Measurements from ENCODE around the gene NR2F1-AS1.
A peak's percentile ranks its signal among the peaks of the same experiment; 100 is the strongest.

Gene NR2F1-AS1

DNA sequence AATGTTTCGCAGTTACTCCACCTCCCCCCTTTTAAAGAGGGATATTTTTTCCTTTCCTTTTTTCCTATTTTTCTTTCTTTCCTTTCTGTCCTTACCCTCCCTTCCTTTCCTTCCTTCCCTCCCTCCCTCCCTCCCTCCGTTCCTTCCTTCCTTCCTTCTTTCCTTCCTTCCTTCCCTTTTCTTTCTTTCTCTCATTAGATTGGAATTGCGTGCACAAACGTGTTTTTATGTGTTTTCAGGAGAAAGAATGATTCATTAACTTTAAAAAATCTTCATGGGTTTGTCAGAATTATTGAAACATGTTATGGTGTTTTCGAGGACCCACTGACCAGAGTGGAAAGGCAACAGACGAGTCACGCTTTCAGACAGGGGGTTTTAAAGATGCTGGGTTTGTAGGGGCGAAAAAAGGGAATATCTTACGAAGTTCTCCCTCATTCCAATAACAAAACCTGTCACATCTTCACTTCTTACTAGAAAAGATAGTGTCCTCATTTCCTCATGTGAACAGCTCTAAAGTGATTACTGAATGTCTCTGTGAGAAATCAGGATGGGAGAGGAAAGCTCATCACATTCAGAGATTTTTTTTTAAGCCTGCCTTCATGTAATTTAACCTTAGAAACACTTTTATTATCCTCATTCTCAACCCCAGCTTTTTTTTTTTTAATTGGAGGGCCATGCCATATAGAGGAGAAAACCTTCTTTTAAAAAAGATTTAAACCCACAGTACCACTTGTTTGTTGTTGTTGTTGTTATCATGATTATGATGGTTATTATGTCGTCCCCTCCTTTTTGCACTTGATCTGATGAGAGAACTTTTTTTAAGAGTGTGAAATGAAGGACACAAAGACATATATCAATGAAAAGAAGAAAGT is 23.9 kb upstream of the NR2F1-AS1 start:
- no peak for TF ChIP-seq ESRRG (CRISPR knock-in tag; IDR thresholded peaks at IDR 0.05)
- no peak for ATAC-seq

- no peak for ATAC-seq
- TF ChIP-seq PPARA (CRISPR knock-in tag; IDR thresholded peaks at IDR 0.05; ENCODE audit: borderline replicate concordance) (no peak), SNAI2 (CRISPR knock-in tag; IDR thresholded peaks at IDR 0.05) (no peak), CSDC2 (CRISPR knock-in tag; IDR thresholded peaks at IDR 0.05) (no peak), ZNF70 (CRISPR knock-in tag; IDR thresholded peaks at IDR 0.05) (no peak), ZNF565 (CRISPR knock-in tag; conservative IDR thresholded peaks at IDR 0.05; ENCODE audit: low read depth) (no peak), ISL1 (CRISPR knock-in tag; IDR thresholded peaks at IDR 0.05) (no peak), ZFP30 (CRISPR knock-in tag; IDR thresholded peaks at IDR 0.05) (no peak), ZNF8 (CRISPR knock-in tag; IDR thresholded peaks at IDR 0.05) (no peak), PATZ1 (CRISPR knock-in tag; IDR thresholded peaks at IDR 0.05; ENCODE audit: borderline replicate concordance) (no peak)
Measured at GRCh38 chr5:93603793-93604643, 23.0 kb upstream of the NR2F1-AS1 start.

DNA sequence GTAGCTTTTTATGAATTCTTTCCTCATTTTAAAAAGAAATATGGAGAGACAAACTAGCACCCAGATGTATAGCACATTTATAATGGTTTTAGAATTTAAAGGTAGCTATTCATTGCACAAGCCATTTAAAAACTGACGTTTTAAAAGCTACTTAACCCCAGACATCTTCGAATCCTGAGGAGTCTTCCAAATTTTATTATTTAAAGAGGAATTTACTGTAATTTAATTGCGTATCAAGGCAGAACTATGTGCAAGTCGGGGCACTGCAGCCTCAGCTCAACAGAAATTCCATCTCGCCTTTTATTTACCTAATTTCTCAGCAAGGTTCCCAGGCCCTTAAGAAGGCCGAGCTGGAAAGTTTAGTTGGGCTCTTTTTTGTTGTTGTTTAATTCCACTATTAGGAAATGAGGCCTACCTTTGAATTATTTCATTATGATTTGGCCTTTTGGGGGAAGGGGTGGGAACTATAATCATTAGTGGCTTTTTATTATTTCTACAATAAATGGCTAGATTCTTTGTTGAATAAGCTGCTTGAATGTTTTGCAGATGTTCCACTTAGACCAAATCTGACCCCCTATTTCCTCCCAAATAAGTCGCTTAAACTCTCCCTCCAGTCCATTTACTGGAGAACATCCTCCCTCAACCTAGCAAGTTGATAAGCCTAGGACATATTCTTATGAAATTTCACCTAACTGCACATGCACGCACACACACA is 22.2 kb upstream of the NR2F1-AS1 start:
- no peak for ATAC-seq
- TF ChIP-seq ESRRG (CRISPR knock-in tag; IDR thresholded peaks at IDR 0.05) (no peak), TOX (CRISPR knock-in tag; IDR thresholded peaks at IDR 0.05; ENCODE audit: borderline replicate concordance) (no peak), ZNF8 (CRISPR knock-in tag; IDR thresholded peaks at IDR 0.05) (no peak), BACH2 (CRISPR knock-in tag; IDR thresholded peaks at IDR 0.05; ENCODE audit: borderline replicate concordance) (no peak), ZNF565 (CRISPR knock-in tag; conservative IDR thresholded peaks at IDR 0.05; ENCODE audit: low read depth) (no peak), TSHZ2 (CRISPR knock-in tag; IDR thresholded peaks at IDR 0.05) (no peak), RARB (CRISPR knock-in tag; IDR thresholded peaks at IDR 0.05) (no peak), CREB5 (CRISPR knock-in tag; IDR thresholded peaks at IDR 0.05; ENCODE audit: low read depth) (no peak), TCF4 (CRISPR knock-in tag; IDR thresholded peaks at IDR 0.05; ENCODE audit: borderline replicate concordance) (no peak), ZFP30 (CRISPR knock-in tag; IDR thresholded peaks at IDR 0.05) (no peak)

DNA sequence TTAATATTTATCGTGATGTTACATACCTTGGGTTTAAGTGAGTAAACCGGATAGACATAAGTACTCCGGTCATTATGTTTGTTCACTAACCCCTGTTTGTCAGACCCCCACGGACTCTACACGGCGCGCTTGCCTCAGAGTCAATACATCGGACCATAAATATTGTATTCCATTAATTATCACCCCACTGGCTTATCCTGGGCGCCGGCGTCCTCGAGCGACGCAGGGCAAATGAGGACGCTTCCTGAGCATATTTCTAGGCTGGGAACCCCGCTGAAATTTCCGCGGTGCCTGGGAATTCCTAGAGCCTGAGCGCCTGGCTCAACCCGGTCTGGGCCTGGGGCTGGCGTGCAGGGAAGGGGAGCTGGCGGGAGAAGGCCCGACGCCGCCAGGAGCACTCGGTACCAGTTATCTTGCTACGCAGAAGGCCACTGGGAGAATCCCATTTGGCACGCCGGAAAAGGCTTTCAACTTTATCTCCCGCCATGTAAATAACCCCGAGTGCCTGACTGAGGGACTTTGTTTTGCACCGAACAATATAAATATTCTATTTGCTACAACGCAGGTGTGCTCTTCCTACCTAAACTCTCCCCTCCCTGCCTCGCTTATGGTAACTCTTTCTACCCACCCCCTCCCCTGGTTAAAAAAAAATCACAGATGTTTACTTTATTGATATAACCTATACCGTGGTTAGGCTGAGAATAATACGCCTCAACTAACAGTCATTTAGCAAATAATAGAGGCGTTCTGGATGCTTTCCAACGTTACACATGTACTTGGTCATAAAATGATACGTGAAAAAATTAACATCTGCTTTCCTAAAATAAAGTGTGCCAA is 21.4 kb upstream of the NR2F1-AS1 start:
- no peak for TF ChIP-seq CSDC2 (CRISPR knock-in tag; IDR thresholded peaks at IDR 0.05)
- no peak for TF ChIP-seq ESRRG (CRISPR knock-in tag; IDR thresholded peaks at IDR 0.05)
- no peak for TF ChIP-seq TOX (CRISPR knock-in tag; IDR thresholded peaks at IDR 0.05; ENCODE audit: borderline replicate concordance)
- no peak for TF ChIP-seq ISL1 (CRISPR knock-in tag; IDR thresholded peaks at IDR 0.05)
- no peak for TF ChIP-seq ZNF8 (CRISPR knock-in tag; IDR thresholded peaks at IDR 0.05)
- no peak; the same call in 1 of the 2 replicates for TF ChIP-seq ZNF70 (CRISPR knock-in tag; IDR thresholded peaks at IDR 0.05)
- no peak for TF ChIP-seq BACH2 (CRISPR knock-in tag; IDR thresholded peaks at IDR 0.05; ENCODE audit: borderline replicate concordance)
- TF ChIP-seq SNAI2 (CRISPR knock-in tag; IDR thresholded peaks at IDR 0.05), result no peak
- no peak for TF ChIP-seq OSR1 (CRISPR knock-in tag; IDR thresholded peaks at IDR 0.05)
- ATAC-seq, result peak; percentile 2; the same call in 1 of the 3 replicates
